PC-9 (cell line): ENCODE results near the gene PHACTR1.

Source experiments
- CTCF ChIP-seq: fragments of 200-600 bp; sonication (generic); conservative IDR thresholded peaks from 2 replicates; pipeline ENCODE4 v1.6.1; 2017; ENCODE audit warnings: mixed run types, antibody characterized with exemption, mild to moderate bottlenecking, moderate library complexity
- EZH2 ChIP-seq: fragments of 200-600 bp; sonication (generic); IDR thresholded peaks from 2 replicates; pipeline ENCODE4 v1.8.0; 2017; ENCODE audit warnings: antibody characterized with exemption, low read depth

GRCh38 chr6:12939314-12939713, 222.7 kb downstream of the PHACTR1 start:
- TF ChIP-seq CTCF (no peak), EZH2 (no peak)
